ENCODE results near the gene EHF. TPM values are rescaled to one million over a fixed set of nuclear protein-coding genes. Genes with fewer than 3 reads are reported as not detected.

Gene EHF
- polyA plus RNA-seq, 3 donors from 2014 or later: not detected

- H3K27me3 Mint-ChIP-seq (ENCODE audit: low read depth in 3 of 3): peaks cover 17 to 37% (median 26%) of the 10 kb centered on the region in 3 donors
- no peak for DNase-seq
- H3K4me3 Mint-ChIP-seq: no peak overlapping the region
- H3K9me3 Mint-ChIP-seq: peaks cover 0 to 2% (median 0%) of the 10 kb centered on the region in 6 donors
- peaks cover 27 to 31% of the 10 kb centered on the region in 2 donors for H3K4me1 Mint-ChIP-seq
- peaks cover 0 to 5% (median 0%) of the 10 kb centered on the region in 3 donors for H3K36me3 Mint-ChIP-seq
- H3K27ac Mint-ChIP-seq: no peak overlapping the region
These were observed 26.2 kb downstream of the EHF start for GRCh38 chr11:34647131-34647530.

DNA sequence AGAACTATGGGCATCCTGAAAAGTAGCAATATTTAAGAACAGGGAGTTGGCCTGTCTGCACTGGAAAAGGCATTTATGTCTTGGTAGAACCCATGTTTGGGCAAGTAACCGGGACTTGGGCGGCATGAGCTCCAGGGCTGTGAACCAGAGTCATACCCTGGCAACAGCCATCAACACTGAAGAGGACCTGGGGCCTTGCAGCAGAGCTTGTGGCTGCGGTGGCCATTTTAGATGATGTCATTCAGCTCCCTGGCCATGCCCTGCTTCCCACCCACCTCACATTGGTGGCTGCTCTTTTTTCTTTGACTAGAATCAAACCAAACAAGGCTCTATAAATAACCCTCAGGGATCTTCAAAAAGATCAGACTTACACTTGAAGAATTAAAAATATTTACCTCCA, 26.6 kb downstream of the EHF start:
- peaks cover 18 to 34% (median 26%) of the 10 kb centered on the region in 3 donors for H3K27me3 Mint-ChIP-seq (ENCODE audit: low read depth in 3 of 3)
- peaks cover 0 to 2% (median 0%) of the 10 kb centered on the region in 6 donors for H3K9me3 Mint-ChIP-seq
- no peak overlapping the region for H3K27ac Mint-ChIP-seq
- H3K4me1 Mint-ChIP-seq: peaks cover 31 to 35% of the 10 kb centered on the region in 2 donors
- DNase-seq: no peak
- no peak overlapping the region for H3K4me3 Mint-ChIP-seq
- H3K36me3 Mint-ChIP-seq: peaks cover 0 to 5% (median 0%) of the 10 kb centered on the region in 3 donors

DNA sequence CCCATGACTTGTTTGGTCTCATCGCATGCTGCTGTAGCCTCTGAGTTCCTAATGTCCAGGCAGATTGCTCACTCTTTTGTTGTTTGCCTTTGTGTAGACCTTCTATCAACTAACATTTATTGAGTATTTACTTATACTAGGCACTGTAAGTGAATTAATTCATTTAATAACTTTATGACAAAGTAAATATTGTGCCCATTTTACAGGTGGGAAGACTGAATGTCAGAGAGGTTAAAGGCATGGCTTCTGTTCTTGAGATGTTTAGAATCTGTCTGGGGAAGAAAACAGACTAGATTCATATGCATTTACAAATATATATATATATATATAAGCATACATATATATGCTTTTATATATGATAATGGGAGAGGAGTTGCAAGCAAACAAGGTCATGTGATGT, 27.1 kb downstream of the EHF start:
- H3K4me3 Mint-ChIP-seq: no peak overlapping the region
- H3K36me3 Mint-ChIP-seq: peaks cover 0 to 5% (median 0%) of the 10 kb centered on the region in 3 donors
- H3K27ac Mint-ChIP-seq: peak overlapping the region in 1 of 6 donors; percentile 25
- H3K27me3 Mint-ChIP-seq (ENCODE audit: low read depth in 3 of 3): peaks cover 20 to 29% (median 26%) of the 10 kb centered on the region in 3 donors
- no peak for DNase-seq
- peaks cover 0 to 2% (median 0%) of the 10 kb centered on the region in 6 donors for H3K9me3 Mint-ChIP-seq
- H3K4me1 Mint-ChIP-seq: peaks cover 36 to 40% of the 10 kb centered on the region in 2 donors

- no peak for DNase-seq
- Mint-ChIP-seq H3K4me1 (peaks cover 40 to 44% of the 10 kb centered on the region in 2 donors), H3K4me3 (no peak overlapping the region), H3K27ac (peak overlapping the region in 2 of 6 donors; percentile 35 to 67), H3K36me3 (peaks cover 0 to 5% (median 0%) of the 10 kb centered on the region in 3 donors), H3K27me3 (ENCODE audit: low read depth in 3 of 3) (peaks cover 20 to 33% (median 22%) of the 10 kb centered on the region in 3 donors), H3K9me3 (peaks cover 0 to 2% (median 0%) of the 10 kb centered on the region in 6 donors)
These were observed 28.7 kb downstream of the EHF start for GRCh38 chr11:34649597-34649996.

DNA sequence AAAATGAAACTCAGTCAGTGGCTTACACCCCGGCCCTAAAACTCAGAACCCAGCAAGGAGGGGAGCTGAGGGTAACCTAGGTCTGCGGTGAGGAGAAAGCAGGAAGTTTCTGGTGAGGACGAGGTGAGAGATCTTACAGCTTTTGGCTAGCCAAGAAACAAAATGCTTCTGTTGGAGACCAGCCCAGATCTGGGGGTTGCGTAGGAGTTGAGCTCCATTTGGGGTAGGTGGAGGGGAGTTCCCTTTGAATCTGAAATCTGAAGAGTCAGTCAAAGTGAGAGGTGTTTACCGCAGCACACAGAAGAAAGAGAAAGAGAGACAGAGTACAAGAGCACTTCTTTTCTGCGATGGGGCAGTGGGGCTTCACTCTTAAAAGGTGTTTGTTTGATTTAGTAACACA, 29.6 kb downstream of the EHF start:
- H3K36me3 Mint-ChIP-seq: peaks cover 0 to 5% (median 0%) of the 10 kb centered on the region in 3 donors
- H3K4me1 Mint-ChIP-seq: peaks cover 40 to 44% of the 10 kb centered on the region in 2 donors
- H3K27me3 Mint-ChIP-seq (ENCODE audit: low read depth in 3 of 3): peaks cover 12 to 35% (median 21%) of the 10 kb centered on the region in 3 donors
- peak overlapping the region; percentile 19 to 82 (median 49) for H3K27ac Mint-ChIP-seq
- peak overlapping the region; percentile 46 to 78 (median 74) for H3K4me3 Mint-ChIP-seq
- no peaks in the 10 kb centered on the region for H3K9me3 Mint-ChIP-seq
- DNase-seq: peak; percentile 88 to 93 (median 91)

- no peak for DNase-seq
- peak overlapping the region in 3 of 6 donors; percentile 12 to 73 (median 30) for H3K27ac Mint-ChIP-seq
- H3K27me3 Mint-ChIP-seq (ENCODE audit: low read depth in 3 of 3): peaks cover 13 to 27% (median 20%) of the 10 kb centered on the region in 3 donors
- H3K9me3 Mint-ChIP-seq: no peaks in the 10 kb centered on the region
- H3K36me3 Mint-ChIP-seq: peaks cover 0 to 7% (median 6%) of the 10 kb centered on the region in 3 donors
- H3K4me1 Mint-ChIP-seq: peaks cover 40 to 44% of the 10 kb centered on the region in 2 donors
- peak overlapping the region in 4 of 5 donors; percentile 18 to 67 (median 46) for H3K4me3 Mint-ChIP-seq
These were observed 30.7 kb downstream of the EHF start for GRCh38 chr11:34651551-34651950.

- peaks cover 0 to 7% (median 7%) of the 10 kb centered on the region in 3 donors for H3K36me3 Mint-ChIP-seq
- H3K27me3 Mint-ChIP-seq (ENCODE audit: low read depth in 3 of 3): peaks cover 11 to 24% (median 17%) of the 10 kb centered on the region in 3 donors
- DNase-seq: no peak
- no peaks in the 10 kb centered on the region for H3K9me3 Mint-ChIP-seq
- peaks cover 40 to 44% of the 10 kb centered on the region in 2 donors for H3K4me1 Mint-ChIP-seq
- no peak overlapping the region for H3K27ac Mint-ChIP-seq
- H3K4me3 Mint-ChIP-seq: no peak overlapping the region
These were observed 31.5 kb downstream of the EHF start for GRCh38 chr11:34652191-34652973.

DNA sequence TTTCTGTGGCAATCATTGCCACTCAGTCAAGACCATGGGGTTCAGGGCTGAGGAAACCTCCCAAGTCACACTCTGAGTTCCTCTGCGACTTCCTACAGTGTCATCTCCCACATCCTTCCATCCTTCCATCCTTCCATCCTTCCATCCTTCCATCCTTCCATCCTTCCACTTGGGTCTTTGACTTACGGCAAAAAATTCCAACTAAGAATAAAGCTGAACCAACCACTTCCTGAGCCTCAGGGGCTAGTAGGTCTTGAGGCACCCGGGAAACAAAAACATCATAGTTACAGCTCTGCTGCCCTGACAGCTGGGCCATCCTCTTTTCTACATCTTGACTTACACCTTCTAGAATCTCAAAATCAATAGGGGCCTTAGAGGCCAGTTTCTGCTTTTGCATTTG, 32.1 kb downstream of the EHF start:
- H3K4me1 Mint-ChIP-seq: peaks cover 40 to 44% of the 10 kb centered on the region in 2 donors
- H3K36me3 Mint-ChIP-seq: peaks cover 0 to 7% (median 7%) of the 10 kb centered on the region in 3 donors
- no peak for DNase-seq
- no peaks in the 10 kb centered on the region for H3K9me3 Mint-ChIP-seq
- peak overlapping the region in 3 of 5 donors; percentile 18 to 57 (median 45) for H3K4me3 Mint-ChIP-seq
- H3K27me3 Mint-ChIP-seq (ENCODE audit: low read depth in 3 of 3): peaks cover 13 to 19% (median 17%) of the 10 kb centered on the region in 3 donors
- H3K27ac Mint-ChIP-seq: peak overlapping the region in 1 of 6 donors; percentile 74

DNA sequence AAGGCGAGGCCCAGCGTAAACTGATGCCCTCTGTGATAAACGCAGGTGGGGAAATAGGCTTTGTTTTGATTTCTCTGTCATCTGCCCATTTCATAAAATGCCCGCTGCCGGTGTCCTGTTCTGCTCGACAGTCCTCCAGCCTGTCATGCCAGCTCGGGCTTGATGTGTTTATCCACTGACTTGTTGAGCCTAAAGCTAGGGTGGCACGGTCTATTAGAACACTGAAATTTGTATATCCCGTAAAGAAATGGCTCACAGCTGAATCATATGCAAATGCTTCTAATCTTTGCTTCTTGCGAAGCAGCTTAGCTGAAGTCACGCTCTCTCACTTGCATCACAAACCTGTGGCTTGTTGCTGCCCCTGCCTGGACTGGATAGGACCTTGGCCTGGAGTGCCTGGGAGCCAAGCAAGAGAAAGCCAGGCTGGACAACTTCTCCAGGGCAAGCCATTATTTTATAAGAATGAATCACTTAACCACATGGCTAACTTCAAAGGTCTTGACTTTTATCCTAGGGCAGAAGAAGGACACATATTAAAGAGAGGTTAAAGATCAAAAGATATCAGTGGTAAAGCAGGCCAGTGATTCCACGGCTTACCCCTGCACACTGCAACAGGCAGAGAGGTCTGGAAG, 33.1 kb downstream of the EHF start:
- peak overlapping the region in 1 of 6 donors; percentile 39 for H3K27ac Mint-ChIP-seq
- peaks cover 18 to 22% (median 18%) of the 10 kb centered on the region in 3 donors for H3K27me3 Mint-ChIP-seq (ENCODE audit: low read depth in 3 of 3)
- peaks cover 40 to 44% of the 10 kb centered on the region in 2 donors for H3K4me1 Mint-ChIP-seq
- no peaks in the 10 kb centered on the region for H3K9me3 Mint-ChIP-seq
- peaks cover 0 to 10% (median 7%) of the 10 kb centered on the region in 3 donors for H3K36me3 Mint-ChIP-seq
- H3K4me3 Mint-ChIP-seq: no peak overlapping the region
- DNase-seq: no peak

GRCh38 chr11:34654483-34655334, 33.8 kb downstream of the EHF start:
- Mint-ChIP-seq H3K4me1 (peaks cover 34 to 38% of the 10 kb centered on the region in 2 donors), H3K9me3 (no peaks in the 10 kb centered on the region), H3K36me3 (peaks cover 0 to 10% (median 7%) of the 10 kb centered on the region in 3 donors), H3K27me3 (ENCODE audit: low read depth in 3 of 3) (peaks cover 18 to 26% (median 20%) of the 10 kb centered on the region in 3 donors), H3K27ac (no peak overlapping the region), H3K4me3 (no peak overlapping the region)
- no peak for DNase-seq

DNA sequence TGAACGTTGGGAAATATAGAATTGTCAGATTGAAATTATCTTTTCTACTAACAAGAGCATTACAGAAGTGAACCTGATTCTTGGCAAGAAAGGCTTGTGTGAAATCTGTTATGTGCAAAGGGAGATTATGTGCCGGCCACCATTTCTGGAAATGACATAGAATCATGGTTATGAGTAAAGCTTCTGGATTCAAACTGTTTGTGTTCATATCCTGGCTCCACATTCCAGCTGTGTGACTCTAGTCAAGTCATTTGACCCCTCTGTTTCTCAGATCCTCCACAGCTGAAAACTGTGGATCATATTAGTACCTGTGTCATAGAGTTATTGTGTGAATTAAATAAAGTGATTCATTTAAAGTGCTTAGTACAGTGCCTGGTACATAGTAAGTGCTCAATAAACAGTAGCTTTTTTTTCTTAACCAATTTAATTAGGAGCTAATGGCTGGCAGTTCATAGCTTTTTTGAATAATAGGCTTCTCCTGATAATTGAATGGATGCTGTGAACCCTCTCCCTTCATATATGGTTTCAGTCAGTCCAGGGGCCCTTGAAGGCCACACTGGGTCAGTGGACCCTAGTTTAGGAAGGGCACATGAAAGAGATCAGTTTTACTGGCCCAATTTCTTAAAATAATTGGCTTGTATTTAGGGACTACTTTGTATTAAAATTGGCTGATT, 34.6 kb downstream of the EHF start:
- H3K9me3 Mint-ChIP-seq: no peaks in the 10 kb centered on the region
- H3K4me3 Mint-ChIP-seq: no peak overlapping the region
- H3K4me1 Mint-ChIP-seq: peaks cover 27 to 30% of the 10 kb centered on the region in 2 donors
- no peak for DNase-seq
- no peak overlapping the region for H3K27ac Mint-ChIP-seq
- peaks cover 17 to 27% (median 18%) of the 10 kb centered on the region in 3 donors for H3K27me3 Mint-ChIP-seq (ENCODE audit: low read depth in 3 of 3)
- peaks cover 0 to 10% (median 7%) of the 10 kb centered on the region in 3 donors for H3K36me3 Mint-ChIP-seq

DNA sequence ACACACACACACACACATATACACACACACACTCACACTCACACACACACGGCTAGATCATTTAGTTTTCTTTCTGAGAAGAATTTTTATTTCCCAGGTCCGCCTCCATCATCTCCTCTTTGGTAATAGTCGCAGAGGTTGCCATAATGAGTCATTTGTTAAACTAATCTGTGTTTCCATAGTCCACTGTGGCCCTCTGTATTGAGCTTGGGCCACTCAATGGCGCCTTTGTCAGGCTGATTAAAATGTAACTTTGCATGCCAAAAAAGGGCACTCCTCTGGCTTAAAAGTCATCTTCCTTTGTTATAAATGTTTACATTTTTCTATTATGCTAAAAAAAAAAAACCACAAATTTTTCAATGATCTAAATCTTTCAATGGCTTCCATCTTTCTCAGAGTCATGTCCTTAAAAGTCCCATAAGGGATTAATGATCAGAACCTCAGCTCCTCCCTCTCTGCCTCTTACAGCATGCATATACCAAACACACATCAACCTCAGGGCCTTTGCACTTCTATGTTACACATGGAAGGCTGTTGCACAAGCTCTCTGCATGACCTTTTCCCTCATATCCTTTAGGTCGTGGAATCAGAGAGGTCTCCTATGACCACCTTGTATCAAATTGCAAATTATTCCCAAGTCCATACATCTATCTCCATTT, 35.3 kb downstream of the EHF start:
- no peaks in the 10 kb centered on the region for H3K9me3 Mint-ChIP-seq
- no peak overlapping the region for H3K27ac Mint-ChIP-seq
- peaks cover 0 to 10% (median 7%) of the 10 kb centered on the region in 3 donors for H3K36me3 Mint-ChIP-seq
- H3K27me3 Mint-ChIP-seq (ENCODE audit: low read depth in 3 of 3): peaks cover 19 to 28% (median 20%) of the 10 kb centered on the region in 3 donors
- H3K4me1 Mint-ChIP-seq: peaks cover 21 to 23% of the 10 kb centered on the region in 2 donors
- DNase-seq: no peak
- H3K4me3 Mint-ChIP-seq: no peak overlapping the region
